NK-92 treated with Interleukin-12 subunit alpha and Interleukin-12 subunit beta, amount 100 ng/mL, for 24 hours (cell line): ENCODE results near the gene TOX2.

Experiments
- DNase-seq: peaks from one replicate; lab custom pipeline; 2025; lab: John Stamatoyannopoulos, UW

The TOX2 gene

GRCh38 chr20:44001667-44002596, 87.3 kb downstream of the TOX2 start:
- DNase-seq, result no peak

DNA sequence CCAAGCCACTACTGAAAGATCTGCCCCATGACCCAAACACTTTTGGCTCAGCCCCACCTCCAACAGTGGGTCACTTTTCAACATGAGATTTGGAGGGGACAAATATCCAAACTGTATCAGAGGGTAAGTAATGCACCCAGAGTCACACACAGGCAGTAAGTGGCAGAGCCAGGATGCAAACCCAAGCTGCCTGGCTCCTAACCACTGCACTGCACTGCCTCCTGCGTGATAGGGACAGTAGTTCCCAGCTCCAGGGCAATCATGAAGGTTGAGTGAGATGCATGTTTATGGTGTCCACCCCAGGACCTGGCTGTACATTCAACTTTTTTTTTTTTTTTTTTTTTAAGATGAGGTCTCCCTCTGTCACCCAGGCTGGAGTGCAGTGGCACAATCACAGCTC, 88.2 kb downstream of the TOX2 start:
- no peak for DNase-seq

DNA sequence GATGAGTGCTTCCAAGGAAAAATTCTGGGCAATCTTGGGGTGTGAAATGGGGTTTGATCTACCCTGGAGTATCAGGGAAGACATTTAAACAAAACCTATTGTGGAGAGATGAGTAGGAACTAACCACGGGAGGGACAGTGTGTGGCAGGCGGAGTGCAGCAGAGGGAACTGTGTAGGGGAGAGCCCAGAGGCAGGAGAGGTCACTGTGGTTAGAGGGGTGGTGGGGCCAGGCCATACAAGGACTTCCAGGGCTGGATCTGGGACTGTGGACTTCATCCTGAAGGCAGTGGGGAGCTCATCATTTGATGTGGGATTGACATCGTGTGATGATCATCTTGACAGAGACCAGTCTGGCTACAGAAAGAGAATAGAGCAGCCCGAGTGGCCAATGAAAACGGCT, 89.0 kb downstream of the TOX2 start:
- DNase-seq, result no peak

- no peak for DNase-seq
Observed at GRCh38 chr20:44004306-44004915, 89.8 kb downstream of the TOX2 start.

- DNase-seq, result no peak
Observed at GRCh38 chr20:44005661-44006060, 91.0 kb downstream of the TOX2 start.

GRCh38 chr20:44006126-44006525, 91.5 kb downstream of the TOX2 start:
- no peak for DNase-seq

DNA sequence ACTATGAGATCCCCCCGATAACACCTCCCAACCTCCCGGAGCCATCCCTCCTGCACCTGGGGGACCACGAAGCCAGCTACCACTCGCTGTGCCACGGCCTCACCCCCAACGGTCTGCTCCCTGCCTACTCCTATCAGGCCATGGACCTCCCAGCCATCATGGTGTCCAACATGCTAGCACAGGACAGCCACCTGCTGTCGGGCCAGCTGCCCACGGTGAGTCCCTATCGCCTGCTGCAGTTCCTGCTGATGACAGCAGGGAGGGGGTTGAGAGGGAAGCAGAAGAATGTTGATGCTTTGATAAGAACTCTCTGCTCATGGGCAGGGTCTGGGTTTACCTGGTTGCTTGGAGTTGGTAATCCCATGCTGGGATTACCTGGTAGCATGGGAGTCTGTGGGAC, 91.9 kb downstream of the TOX2 start:
- DNase-seq, result no peak

GRCh38 chr20:44008806-44009678, 94.4 kb downstream of the TOX2 start:
- no peak for DNase-seq

DNA sequence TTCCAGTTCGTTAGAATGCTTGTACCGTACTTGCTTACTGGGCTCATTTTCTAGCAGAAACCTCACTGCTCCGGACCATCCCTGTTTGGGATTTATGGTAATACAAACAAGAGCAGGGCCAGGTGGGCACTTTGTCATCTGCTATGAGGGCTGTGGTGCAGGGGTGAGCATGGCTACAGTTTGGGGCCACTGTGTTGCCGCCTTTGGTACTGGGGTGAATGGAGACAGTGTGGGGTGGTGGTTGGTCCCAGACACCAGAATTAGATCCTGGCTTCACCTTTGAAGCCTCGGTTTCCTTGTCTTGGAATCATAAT, 95.0 kb downstream of the TOX2 start:
- DNase-seq, result no peak

DNA sequence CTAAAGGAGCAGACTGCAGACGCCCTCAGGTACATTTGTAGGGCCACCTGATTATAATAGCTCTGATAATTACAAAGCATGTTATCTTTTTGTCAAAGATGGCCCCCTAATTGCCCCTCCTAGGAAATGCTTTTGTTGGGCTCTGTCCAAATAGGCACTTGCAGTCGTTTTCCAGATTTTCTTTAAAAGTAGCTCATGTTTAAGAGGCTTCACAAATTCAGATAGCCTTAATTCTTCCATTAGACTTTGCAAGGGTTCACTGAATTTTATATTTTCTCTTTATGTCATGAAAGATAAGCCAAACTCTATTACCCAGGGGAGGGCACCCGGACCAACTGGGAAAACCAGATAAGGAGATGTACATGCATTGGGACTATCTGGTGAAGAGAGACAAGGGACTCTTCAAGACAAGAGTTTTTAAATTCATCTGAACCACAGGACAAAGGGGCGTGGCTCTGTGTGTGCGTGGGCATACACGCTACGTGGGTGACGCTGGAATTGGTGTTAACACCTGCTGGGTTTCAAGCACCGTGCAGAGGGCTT, 95.6 kb downstream of the TOX2 start:
- no peak for DNase-seq

DNA sequence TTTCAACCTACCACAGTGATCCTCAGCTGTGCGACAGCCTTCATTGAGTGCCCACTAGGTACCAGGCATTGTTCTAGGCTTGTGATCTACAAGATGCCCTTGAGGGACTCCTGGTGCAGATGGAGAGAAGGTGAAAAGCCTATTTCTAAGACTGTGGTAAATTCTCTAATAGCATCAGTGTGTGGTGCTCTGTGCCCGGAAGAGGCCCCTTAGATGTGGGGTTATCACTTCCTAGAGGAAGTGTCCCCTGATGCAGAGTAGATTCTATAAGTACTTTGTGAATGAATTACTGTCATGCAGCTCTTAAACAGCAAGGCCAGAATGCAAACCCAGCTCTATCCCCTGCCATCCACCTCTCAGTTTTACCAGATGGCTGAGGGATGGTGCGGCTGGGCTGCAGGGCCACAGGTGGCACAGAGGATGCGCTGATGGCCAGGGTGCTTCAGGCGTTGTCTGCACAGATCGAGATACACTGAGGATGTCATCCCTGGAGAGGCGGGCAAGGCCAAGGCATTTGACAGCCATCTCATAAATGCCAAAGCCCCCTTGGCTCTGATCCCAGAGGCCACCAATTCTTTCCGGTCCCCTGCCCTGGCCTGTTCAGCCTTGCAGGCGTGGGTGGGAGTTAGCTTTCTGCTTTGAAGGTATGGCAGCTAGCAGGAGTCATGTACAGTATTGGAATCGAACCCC, 96.7 kb downstream of the TOX2 start:
- DNase-seq, result no peak

GRCh38 chr20:44012466-44013226, 98.0 kb downstream of the TOX2 start:
- no peak for DNase-seq

DNA sequence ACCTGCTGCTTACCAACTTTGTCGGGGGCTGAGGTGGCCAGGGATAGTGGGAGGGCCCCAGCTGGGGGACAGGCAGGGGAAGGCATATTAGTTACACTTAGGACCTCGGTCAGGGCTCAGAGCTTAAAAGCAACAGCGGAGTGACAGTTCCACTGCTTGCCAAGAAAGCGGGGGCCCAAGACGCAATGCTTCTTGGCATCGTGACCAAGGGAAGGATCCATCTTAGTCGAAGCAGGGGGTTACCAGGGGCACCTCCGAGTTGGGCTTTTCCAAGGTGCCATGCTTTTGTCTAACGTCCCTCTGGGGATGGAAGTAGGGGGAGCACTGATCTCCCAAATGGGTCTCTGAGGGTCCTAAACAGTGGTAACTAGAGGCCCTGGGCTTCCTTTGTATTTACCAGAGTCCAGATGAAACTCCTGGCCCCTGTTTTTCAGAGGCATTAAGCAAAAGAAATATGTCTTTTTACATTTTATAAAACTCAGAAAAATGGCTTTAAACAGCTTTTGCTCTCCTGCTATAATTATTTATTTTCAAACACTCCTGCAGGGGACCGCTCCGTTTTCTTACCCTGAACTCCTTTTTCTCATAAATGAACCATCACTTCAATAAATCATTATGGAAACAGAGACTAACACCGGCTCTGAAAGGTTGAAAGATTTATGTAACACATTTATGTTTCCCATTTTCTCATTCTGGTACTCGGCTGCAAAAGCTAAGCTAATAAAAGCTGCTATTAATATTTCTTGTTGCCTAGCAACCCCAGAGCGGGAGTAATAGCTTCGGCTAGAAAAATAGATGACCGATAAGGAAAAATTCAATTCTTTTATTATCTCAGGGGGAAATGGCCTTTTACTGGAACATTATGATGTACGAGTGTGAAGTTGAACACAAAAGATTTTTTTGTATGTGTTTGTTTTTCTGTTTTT, 100.4 kb downstream of the TOX2 start:
- DNase-seq, result no peak

DNA sequence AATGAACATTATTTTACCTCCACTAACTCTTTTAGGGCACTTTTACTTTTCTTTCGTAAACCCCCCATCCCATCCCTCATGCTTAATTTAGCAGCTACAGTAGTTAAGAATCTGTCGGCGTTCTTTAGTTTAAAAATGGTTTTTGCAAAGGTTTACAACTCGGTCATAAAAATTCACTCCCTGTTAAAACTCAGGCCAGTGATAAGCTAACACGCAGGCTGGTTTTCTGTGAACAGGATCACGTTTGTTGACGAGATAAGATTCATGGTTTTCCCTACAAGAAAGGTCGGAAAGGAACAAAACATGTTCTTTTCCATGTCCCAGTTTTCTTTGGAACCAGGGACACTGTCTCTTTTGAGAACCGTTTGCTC, 101.1 kb downstream of the TOX2 start:
- no peak for DNase-seq

GRCh38 chr20:44016525-44016924, 101.9 kb downstream of the TOX2 start:
- DNase-seq, result no peak

GRCh38 chr20:44017211-44017610, 102.6 kb downstream of the TOX2 start:
- no peak for DNase-seq

DNA sequence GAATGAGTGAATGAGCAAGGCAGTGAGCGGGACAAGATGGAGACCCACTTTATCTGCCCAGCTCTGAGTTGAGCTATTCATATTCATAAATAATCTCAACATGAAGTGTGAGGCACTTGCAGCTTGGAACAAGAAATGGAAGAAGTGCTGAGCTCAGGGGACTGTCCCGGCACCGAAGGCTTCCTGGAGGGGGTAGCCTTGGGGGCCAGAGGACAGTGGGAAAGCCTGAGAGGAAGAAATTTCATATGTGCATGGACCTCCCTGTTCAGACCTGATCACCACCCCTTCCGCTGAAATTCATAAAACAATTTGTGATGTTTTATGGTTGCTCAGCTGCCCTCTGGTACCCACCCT, 103.2 kb downstream of the TOX2 start:
- no peak for DNase-seq

DNA sequence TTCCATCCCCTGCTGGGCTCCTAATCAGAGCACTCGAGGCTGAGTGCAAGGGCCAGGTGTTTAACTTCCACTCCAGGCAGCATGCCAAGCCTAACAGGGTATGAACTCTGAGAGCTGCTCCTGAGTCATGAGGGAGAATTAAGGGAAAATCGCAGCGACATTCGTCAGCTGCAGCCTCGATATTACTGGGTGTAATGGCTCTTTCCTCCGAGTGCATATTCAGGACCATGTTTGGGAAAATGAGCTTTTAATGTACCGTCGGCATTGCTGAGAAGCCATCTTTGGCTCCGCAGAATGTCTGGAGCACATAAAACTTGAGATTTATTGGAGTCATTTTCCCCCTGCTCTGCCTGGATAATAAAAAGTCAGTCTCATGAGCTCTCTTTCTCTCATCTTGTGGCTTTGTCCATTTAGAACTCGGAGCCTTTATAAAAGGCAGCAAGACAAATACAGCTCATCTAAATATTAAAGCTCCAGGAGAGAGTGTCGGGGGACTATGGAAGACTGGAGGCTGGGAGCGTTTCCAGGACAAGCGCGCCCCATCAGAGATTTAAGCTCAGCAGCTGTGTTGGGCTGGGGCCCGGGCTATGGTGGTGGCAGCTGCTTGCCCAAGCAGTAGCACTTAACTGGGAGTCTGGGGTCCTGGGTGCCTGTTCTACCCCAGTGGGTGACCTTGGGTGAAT, 103.7 kb downstream of the TOX2 start:
- no peak for DNase-seq

- no peak for DNase-seq
Observed at GRCh38 chr20:44018942-44019637, 104.4 kb downstream of the TOX2 start.
